Right forelimb (tissue), 1 donor: ENCODE measurements around the gene DDX43.
"Not testable (repeated sequence)": the region's sequence is repeated elsewhere in the genome, so short reads cannot be mapped to it uniquely, and the experiment has no call there.

Experiments
- DNase-seq: peaks from one replicate; pipeline ENCODE4 v3.0.0-alpha.2; 2018

Gene DDX43

DNA sequence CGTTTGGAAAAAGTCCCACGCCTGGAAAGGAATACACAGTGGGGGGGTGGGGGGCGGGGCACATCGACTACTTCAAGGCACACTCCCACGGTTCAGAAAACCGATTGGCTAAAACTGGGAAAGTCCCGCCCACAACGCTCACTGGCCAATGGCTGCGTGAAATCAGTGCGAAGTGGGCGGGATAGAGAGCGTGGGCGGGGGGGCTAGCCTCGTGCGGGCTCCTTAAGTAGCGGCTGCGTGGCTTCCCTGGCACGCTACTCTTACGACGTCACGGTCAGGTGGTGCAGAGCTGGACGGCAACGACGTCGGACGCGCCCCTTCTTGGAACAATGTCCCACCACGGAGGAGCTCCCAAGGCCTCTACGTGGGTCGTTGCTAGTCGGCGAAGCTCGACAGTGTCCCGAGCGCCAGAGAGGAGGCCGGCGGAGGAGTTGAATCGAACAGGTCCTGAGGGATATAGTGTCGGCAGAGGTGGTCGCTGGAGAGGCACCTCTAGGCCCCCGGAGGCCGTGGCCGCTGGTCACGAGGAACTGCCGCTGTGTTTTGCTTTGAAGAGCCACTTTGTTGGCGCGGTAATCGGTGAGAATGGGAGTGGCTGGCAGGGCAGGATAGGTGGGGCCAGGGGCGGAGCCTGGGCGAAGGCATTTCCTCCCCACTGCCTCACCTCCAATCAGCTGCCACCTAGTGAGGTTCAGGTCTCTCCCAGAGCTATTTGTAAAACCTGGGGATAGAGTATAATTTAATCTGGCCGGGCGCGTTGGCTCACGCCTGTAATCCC, at the start of gene DDX43:
Gene DDX43 (plus strand): TSS at position 252 of the 778 bp plus-strand sequence. CDS start 78 bp downstream, at position 330.
- peak; percentile 57 for DNase-seq

- no peak for DNase-seq
These were observed 46.0 kb upstream of the DDX43 start for GRCh38 chr6:73348550-73349204.

DNA sequence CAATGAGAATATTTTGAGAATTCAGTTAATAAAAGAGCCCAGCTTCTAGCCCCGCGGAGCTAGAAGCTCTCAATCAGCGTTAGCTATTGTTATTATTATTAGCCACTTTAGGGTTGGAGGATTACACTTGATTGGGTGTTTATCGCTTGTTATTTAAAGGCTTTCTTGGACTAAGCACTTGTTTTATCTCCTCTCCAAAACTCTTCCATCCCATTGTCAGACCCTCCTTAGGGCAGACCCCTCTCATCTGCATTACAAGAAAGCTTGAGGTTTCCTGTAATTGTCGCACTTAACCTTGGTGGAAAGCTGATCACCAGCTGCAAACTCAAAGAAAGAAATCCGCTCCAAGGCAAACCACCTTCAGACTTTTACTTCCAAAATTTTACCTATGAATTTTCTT, 45.3 kb upstream of the DDX43 start:
- DNase-seq = no peak

- DNase-seq = no peak
These were observed 40.7 kb upstream of the DDX43 start, which contains the start of gene DPPA5 for GRCh38 chr6:73353636-73354593. DPPA5 (minus strand) TSS chr6:73354276; CDS start chr6:73354225, 51 bp downstream.

GRCh38 chr6:73362358-73362757, 32.3 kb upstream of the DDX43 start, which contains the start of gene KHDC3L:
KHDC3L (plus strand) TSS chr6:73362658; CDS start chr6:73362730, 72 bp downstream.
- DNase-seq = no peak

DNA sequence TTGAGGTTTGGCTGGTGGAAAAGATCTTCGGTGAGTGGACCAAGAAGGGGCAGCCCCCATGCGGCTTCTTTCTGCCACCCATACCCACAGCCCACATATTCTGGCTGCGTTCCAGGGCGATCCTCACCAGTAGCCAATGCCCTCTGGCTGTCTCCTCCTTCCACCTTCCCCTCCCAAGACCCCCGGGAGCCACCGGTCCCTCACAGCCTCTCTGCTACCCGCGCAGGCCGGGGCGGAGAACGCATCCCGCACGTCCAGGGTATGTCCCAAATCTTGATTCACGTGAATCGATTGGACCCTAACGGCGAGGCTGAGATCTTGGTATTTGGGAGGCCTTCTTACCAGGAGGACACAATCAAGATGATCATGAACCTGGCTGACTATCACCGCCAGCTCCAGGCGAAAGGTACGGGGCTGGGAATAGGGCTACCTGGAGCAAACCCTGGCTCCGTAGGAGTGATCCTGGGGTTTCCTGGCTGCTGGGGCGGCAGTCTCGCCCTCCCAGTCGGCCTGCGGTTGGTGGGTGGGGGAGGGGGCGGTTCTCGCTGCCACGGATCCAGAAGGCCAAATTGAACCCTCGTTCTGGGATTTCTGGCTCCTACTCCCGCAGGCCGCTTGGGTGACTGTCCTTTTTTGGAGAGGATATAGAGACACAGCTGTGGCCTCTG, 31.6 kb upstream of the DDX43 start:
- no peak for DNase-seq

DNA sequence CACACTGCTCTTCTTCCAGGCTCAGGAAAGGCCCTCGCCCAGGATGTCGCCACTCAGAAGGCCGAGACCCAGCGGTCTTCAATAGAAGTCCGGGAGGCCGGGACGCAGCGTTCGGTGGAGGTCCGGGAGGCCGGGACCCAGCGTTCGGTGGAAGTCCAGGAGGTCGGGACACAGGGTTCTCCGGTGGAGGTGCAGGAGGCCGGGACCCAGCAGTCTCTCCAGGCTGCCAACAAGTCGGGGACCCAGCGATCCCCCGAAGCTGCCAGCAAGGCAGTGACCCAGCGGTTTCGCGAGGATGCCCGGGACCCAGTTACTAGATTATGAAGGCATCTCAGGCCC, 31.1 kb upstream of the DDX43 start:
- no peak for DNase-seq

- DNase-seq = no peak
These were observed 30.5 kb upstream of the DDX43 start for GRCh38 chr6:73364121-73364520.

- no peak for DNase-seq
These were observed 30.1 kb upstream of the DDX43 start for GRCh38 chr6:73364549-73364948.

GRCh38 chr6:73367761-73368355, 26.8 kb upstream of the DDX43 start:
- DNase-seq = no peak

GRCh38 chr6:73368675-73369074, 26.0 kb upstream of the DDX43 start:
- DNase-seq = no peak

GRCh38 chr6:73369157-73369556, 25.5 kb upstream of the DDX43 start:
- DNase-seq = no peak

DNA sequence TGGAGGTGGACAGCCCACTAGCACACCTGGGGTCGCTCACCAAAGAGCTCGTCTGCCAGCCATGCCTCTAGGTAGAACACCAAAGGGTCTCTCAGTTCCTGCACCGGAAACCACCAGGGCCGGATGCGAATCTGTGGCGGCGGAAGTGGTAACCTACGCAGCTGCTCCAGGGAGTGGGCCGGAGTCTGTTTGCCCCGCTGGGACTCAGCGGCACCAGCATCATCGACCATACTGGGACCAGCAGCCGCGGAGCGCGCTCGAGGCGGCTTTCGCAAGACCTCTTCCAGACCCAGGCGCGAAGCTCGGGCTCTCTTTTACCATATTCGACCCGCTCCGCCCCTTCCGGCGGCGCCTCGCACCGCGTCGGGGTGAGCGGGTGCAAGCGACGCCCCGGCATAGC, 25.1 kb upstream of the DDX43 start, which contains the start of gene OOEP:
Gene OOEP (minus strand): TSS at position 335 of the 400 bp plus-strand sequence. CDS start 105 bp downstream, at position 230.
- no peak for DNase-seq

DNA sequence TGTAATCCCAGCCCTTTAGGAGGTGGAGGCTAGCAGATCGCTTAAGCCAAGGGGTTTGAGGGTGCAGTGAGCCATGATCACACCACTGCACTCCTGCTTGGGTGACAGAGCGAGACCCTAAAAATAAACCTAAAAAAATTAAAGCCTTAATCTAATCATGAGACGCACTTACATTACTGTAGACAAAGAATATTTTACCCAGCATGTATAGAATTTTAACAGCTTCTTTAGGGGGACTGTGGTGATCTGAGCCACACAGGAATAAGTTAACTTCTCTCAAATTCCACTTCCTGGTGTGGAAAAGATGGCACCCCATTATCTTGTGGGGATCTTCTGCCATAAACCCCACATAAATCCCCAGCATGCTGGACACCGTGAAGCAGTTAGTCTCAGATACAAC, 22.6 kb upstream of the DDX43 start:
- no peak for DNase-seq

GRCh38 chr6:73372516-73372915, 22.1 kb upstream of the DDX43 start:
- no peak for DNase-seq

DNA sequence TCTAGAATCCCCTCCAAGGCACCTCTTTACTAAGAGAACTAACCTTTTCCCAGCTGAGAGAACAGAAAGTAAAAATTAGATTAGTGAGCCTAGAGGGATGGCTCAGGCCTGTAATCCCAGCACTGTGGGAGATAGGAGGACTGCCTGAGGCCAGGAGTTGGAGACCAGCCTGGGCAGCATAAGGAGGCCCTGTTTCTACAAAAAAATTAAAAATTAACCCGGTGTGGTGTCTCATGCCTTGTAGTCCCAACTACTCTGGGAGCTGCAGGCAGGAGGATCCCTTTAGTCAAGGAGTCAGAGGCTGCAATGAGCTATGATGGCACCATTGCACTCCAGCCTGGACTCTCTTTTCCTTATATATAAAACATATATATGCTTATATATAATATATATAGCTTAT, 19.4 kb upstream of the DDX43 start:
- no peak for DNase-seq

DNA sequence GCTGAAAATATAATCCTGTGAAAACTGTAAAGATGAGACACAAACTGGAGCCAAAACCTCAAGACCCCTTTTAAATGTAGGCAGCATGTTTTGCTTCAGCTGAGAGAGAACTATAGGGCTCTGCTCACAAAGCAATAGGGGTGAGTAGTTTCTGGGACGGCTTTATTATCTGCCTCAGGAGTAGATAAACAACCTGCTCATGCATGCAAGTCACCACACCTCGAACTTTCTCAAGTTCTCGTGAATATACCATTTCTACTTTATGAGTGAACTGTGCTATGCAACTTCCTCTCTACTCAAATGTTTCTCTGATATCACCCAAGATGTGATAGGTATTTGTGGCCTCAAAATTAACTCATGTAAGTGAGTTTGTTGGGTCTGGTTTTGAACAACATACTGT, 17.4 kb upstream of the DDX43 start:
- DNase-seq = no peak

DNA sequence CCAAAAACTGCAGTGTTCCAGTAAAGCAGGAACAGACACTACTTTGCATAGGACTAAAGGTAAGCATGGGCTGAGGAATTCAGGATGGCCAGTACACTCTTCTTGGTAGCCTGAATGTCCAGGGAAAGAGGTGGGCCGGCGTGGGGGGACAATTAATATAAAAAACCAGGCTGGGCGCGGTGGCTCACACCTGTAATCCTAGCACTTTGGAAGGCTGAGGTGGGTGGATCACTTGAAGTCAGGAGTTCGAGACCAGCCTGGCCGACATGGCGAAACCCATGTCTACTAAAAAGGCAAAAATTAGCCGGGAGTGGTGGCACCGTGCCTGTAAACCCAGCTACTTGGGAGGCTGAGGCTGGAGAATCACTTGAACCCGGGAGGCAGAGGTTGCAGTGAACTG, 13.1 kb upstream of the DDX43 start:
- DNase-seq = not testable (repeated sequence)

DNA sequence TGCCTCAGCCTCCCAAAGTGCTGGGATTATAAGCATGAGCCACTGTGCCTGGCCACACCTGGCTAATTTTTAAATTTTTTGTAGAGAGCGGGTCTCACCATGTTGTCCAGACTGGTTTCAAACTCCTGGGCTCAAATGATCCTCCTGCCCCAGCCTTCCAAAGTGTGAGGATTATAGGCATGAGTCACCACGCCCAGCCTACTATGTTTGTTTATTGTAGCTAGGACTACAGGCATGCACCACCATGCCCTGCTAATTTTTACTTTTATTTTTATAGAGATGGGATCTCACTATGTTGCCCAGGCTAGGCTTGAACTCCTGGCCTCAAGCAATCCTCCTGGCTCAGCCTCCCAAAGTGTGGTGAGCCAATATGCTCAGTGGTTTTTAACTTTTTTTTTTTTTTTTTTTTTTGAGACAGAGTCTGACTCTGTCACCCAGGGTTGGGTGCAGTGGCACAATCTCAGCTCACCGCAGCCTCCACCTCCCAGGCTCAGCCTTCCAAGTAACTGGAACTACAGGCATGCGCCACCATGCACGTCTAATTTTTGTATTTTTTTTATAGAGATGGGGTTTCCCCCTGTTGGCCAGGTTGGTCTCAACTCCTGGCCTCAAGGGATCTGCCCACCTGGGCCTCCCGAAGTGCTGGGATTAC, 12.0 kb upstream of the DDX43 start:
- DNase-seq = no peak

DNA sequence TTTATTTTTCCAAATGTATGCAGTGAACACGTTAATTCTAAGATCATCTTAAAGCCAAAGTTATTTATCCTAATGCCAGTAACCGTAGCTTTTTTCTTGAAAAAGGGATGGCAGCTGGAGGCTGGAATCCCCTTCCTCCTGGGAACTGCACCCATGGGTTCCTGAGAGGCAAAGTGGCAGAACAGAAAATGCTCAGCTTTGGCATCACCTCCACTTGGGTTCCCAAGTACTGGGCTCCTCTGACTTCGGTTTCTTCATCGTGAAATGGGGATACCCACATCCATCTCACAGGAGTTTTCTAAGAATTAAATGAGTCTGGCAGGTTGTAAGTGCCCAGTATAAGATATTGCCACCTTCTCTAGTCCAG, 6.2 kb upstream of the DDX43 start:
- no peak for DNase-seq

DNA sequence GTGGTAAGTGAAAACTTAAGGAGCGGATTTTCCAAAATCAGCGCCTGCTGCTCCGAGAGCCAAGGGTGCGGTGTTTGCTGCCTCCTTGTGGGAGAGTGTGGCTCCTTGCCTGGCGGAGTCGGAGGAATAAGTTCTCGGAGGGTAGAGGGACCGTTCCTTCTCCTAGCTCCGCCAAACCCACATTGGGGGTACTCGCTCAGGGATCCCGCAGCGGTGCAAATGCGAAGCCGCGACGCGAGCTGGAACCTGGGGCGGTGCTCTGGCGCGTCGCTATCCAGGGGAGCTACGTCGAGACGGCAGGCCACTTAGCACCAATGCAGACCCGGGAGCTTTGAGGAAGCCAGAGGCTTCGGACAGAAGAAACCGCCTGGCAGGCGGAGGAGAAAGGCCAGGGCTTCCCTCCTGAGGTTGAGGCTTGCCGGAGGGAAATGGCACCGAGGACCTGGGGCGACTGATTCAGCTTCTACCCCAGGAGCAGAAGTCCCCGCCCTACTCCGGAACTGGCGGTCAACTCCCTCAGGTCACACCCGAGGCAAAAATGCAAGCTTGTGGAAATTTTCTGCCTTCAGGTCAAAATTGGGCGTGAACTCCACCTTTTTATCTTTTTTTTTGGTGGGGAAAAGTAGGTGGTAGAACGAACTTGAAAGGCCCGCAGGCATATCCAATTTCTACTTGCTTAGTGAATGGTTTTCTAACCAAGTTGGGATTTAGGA, 5.7 kb upstream of the DDX43 start:
- DNase-seq = peak; percentile 74
